ENCODE results near the gene LHX3.

The LHX3 gene

DNA sequence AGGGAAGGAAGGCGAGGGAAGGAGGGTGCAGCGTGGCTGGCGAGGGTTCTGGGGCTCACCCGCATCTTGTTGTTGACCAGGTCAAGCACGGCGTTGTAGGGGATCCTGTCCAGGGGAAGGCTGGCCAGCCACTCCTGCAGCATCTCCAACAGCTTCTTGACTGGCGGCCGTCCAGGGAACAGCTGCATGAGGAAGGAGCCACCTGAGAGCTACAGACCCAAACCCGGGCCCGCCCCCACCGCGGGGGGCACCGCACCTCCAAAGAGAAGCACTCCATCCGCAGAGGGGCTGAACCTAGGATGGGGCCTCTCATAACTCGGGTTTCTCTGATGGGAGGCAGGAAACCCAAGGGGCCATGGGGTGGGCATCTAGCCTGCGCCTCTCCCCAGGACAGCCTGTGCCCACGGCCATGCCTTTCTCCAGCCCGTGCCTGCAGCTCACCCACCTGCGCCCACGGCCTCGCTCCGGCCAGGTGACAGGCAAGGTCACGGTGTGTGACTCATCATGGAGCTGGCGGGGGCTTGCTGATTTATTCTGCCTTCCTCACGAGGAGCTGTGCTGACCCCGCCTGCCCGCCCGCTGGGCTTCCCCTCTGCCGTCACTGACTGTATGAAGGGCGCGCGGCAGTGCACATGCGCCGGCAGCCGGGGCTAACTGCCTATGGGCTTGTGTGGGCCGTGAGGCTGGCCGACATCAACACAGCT lies 11.8 kb upstream of the LHX3 start:
- POLR2A ChIA-PET: no interaction called here
- H3K4me1 ChIP-seq (ENCODE audit: control insufficient read depth, insufficient read depth, low read length): no peaks in the 10 kb centered on the region
- CTCF ChIA-PET: interaction anchor here (0.6 to 5.8 kb wide), 5 partner anchors 10 to 612 kb away, joined by 3 to 46 read pairs (median 3); no protein-coding TSS in a partner anchor

DNA sequence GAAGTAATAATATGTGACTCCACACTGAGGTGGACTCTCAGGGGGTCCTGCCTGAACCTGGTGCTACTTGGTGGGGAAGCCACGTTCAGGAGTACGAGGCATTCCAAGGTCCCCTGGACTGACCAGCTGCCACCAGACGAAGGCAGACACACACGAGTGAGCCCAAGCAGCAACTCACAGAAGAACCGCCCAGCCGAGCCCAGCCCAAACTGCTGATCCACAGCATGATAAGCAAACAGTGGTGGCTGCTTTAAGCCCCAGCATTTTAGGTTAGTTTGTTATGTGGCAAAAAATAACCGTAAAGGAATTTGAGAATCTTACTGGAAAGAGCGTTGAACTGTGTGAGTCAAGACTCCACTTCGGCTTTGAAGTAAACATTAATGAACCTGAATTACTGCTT lies 8.8 kb upstream of the LHX3 start:
- ChIA-PET CTCF (interaction anchor here (5.8 kb wide), 1 partner anchor 13 kb away, joined by 46 read pairs; no protein-coding TSS in a partner anchor), POLR2A (interaction anchor here (0.7 kb wide), 1 partner anchor 29 kb away, joined by 8 read pairs; no protein-coding TSS in a partner anchor)
- Histone ChIP-seq H3K9me3 (ENCODE audit: control insufficient read depth, insufficient read depth, low read depth, low read length) (no peaks in the 10 kb centered on the region), H3K4me1 (ENCODE audit: control insufficient read depth, insufficient read depth, low read length) (no peaks in the 10 kb centered on the region), H3K27ac (ENCODE audit: extremely low read depth, low read depth, low read length) (no peak overlapping the region), H3K4me3 (ENCODE audit: low read depth, low read length) (no peak overlapping the region), H3K36me3 (ENCODE audit: control insufficient read depth in 2 of 2, insufficient read depth in 1 of 2, low read length in 2 of 2) (peaks cover 0 to 79% of the 10 kb centered on the region in 2 experiments; a peak in 2 of 3 replicates)
- TF ChIP-seq ZNF248 (tag by site-specific recombination; IDR thresholded peaks at IDR 0.05) (no peak), ZBTB11 (tag by site-specific recombination; conservative IDR thresholded peaks at IDR 0.05; ENCODE audit: low read depth) (no peak), ZNF768 (tag by site-specific recombination; IDR thresholded peaks at IDR 0.05) (no peak), ZNF776 (tag by site-specific recombination; IDR thresholded peaks at IDR 0.05; ENCODE audit: borderline replicate concordance) (no peak), HOXC10 (CRISPR knock-in tag; IDR thresholded peaks at IDR 0.05) (no peak), KLF9 (tag by site-specific recombination; IDR thresholded peaks at IDR 0.05; ENCODE audit: low read depth) (no peak), KLF8 (tag by site-specific recombination; IDR thresholded peaks at IDR 0.05) (no peak), ZNF280D (tag by site-specific recombination; IDR thresholded peaks at IDR 0.05) (no peak), ZBTB7A (tag by site-specific recombination; IDR thresholded peaks at IDR 0.05; ENCODE audit: low read depth) (no peak), ZNF311 (tag by site-specific recombination; IDR thresholded peaks at IDR 0.05; ENCODE audit: borderline replicate concordance) (no peak)

More for the DNA sequence above, 11.8 kb upstream of the LHX3 start:
- Histone ChIP-seq H3K36me3 (ENCODE audit: control insufficient read depth in 2 of 2, insufficient read depth in 1 of 2, low read length in 2 of 2) (peaks cover 0 to 79% of the 10 kb centered on the region in 2 experiments; a peak in 2 of 3 replicates), H3K27ac (ENCODE audit: extremely low read depth, low read depth, low read length) (no peak overlapping the region), H3K4me3 (ENCODE audit: low read depth, low read length) (no peak overlapping the region), H3K9me3 (ENCODE audit: control insufficient read depth, insufficient read depth, low read depth, low read length) (no peaks in the 10 kb centered on the region)
- TF ChIP-seq EGR2 (tag by site-specific recombination; IDR thresholded peaks at IDR 0.05; ENCODE audit: low read depth): peak; percentile 36; the same call in 1 of the 2 replicates
- TF ChIP-seq BCL11B (tag by site-specific recombination; IDR thresholded peaks at IDR 0.05; ENCODE audit: low read depth): no peak

DNA sequence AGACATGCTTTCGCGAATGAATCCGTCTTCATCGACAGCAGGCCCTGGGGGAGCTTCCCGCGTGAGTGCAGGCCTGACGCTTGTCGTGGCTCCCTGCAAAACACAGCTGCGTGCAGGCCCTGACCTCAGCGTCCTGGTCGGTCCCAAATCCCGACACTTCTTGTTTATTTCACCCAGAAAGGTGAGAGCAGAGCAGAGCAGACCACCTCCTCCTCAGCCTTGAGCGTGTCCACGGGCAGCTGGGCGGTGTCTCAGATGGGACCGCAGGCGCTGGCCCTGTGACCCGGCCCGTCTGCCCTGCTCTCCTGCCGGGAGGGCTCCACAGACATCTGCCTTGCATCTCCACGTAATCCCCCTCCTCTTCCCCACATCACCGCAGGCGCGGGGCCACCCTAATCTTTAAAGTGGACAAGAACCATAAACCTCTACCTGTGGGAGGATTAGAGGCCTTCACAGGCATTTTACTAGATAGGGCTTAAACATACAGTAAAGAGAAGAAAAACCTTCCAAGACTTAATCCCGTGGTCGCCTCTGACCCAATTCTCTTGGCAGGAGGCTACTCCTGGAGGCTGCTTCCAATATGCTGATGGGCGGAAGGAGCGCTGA lies 7.5 kb upstream of the LHX3 start:
- ChIA-PET CTCF (interaction anchor here (0.6 to 1.0 kb wide), 3 partner anchors 13 to 90 kb away, joined by 3 read pairs; no protein-coding TSS in a partner anchor), POLR2A (no interaction called here)
- Histone ChIP-seq H3K4me1 (ENCODE audit: control insufficient read depth, insufficient read depth, low read length) (no peaks in the 10 kb centered on the region), H3K4me3 (ENCODE audit: low read depth, low read length) (no peak overlapping the region), H3K27ac (ENCODE audit: extremely low read depth, low read depth, low read length) (no peak overlapping the region), H3K36me3 (ENCODE audit: control insufficient read depth in 2 of 2, insufficient read depth in 1 of 2, low read length in 2 of 2) (peaks cover 0 to 74% of the 10 kb centered on the region in 2 experiments; a peak in 2 of 3 replicates), H3K9me3 (ENCODE audit: control insufficient read depth, insufficient read depth, low read depth, low read length) (no peaks in the 10 kb centered on the region)
- TF ChIP-seq ZFP3 (tag by site-specific recombination; IDR thresholded peaks at IDR 0.05; ENCODE audit: low read depth) (no peak), ZNF248 (tag by site-specific recombination; IDR thresholded peaks at IDR 0.05) (no peak), ZNF10 (tag by site-specific recombination; IDR thresholded peaks at IDR 0.05) (no peak), ZNF747 (tag by site-specific recombination; IDR thresholded peaks at IDR 0.05) (no peak)
- TF ChIP-seq, protein P1, sequence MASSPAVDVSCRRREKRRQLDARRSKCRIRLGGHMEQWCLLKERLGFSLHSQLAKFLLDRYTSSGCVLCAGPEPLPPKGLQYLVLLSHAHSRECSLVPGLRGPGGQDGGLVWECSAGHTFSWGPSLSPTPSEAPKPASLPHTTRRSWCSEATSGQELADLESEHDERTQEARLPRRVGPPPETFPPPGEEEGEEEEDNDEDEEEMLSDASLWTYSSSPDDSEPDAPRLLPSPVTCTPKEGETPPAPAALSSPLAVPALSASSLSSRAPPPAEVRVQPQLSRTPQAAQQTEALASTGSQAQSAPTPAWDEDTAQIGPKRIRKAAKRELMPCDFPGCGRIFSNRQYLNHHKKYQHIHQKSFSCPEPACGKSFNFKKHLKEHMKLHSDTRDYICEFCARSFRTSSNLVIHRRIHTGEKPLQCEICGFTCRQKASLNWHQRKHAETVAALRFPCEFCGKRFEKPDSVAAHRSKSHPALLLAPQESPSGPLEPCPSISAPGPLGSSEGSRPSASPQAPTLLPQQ (tag by site-specific recombination; IDR thresholded peaks at IDR 0.05): no peak
